ENCODE results near the gene PPFIA1. TPM values are rescaled to one million over a fixed set of nuclear protein-coding genes. Genes with fewer than 3 reads are reported as not detected.

PPFIA1 gene
- total RNA-seq, 1 experiment from 2014 or later = 63.4 TPM

DNA sequence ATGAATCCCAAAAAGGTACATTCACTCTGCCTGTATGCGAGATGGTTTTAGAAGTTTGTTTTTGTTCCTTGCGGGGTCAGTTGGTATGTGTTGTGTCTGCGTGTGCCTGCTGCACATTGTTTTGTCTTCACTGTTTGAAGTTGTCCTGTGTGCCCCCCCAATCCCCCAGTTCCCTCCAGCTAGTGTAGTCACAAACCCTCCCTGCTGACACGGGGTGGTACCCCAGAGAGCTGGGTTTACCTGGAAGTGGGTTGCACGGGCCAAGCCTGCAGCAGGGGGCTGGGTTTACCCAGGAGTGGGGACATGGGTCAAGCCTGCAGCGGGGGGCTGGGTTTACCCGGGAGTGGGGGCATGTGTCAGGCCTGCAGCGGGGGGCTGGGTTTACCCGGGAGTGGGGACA, 150.0 kb downstream of the PPFIA1 start:
- DNase-seq = no peak
- Histone ChIP-seq H3K56ac (ENCODE audit: insufficient read length, low read depth, low read length) (no peak overlapping the region), H2BK15ac (ENCODE audit: low read depth, low read length) (no peak overlapping the region), H3K9me3 (ENCODE audit: control insufficient read depth, low read depth, low read length) (no peaks in the 10 kb centered on the region), H3K4me2 (ENCODE audit: insufficient read depth, insufficient read length, low read length) (no peak overlapping the region), H3K4me1 (ENCODE audit: insufficient read depth, low read length) (no peaks in the 10 kb centered on the region), H3K14ac (ENCODE audit: insufficient read depth, low read length) (no peak overlapping the region; the same call in 1 of the 2 replicates), H4K91ac (ENCODE audit: insufficient read length, low read depth, low read length) (no peak overlapping the region), H3T11ph (ENCODE audit: low read length) (no peak overlapping the region), H3K23me2 (ENCODE audit: insufficient read length, low read depth, low read length, poor library complexity, severe bottlenecking) (no peaks in the 10 kb centered on the region), H4K20me1 (ENCODE audit: control insufficient read depth, insufficient read depth, insufficient read length) (no peaks in the 10 kb centered on the region), H3K79me1 (ENCODE audit: insufficient read depth, low read depth, low read length, poor library complexity, severe bottlenecking) (no peaks in the 10 kb centered on the region), H2BK120ac (ENCODE audit: low read depth, low read length, poor library complexity, severe bottlenecking) (no peak overlapping the region), H2BK20ac (ENCODE audit: low read depth, low read length, poor library complexity, severe bottlenecking) (no peak overlapping the region), H3K23ac (ENCODE audit: insufficient read length, low read depth, low read length) (no peak overlapping the region), H2BK5ac (ENCODE audit: insufficient read length, low read length) (no peak overlapping the region), H2AFZ (ENCODE audit: low read length) (no peak overlapping the region), H3K27me3 (ENCODE audit: insufficient read depth, low read length) (no peaks in the 10 kb centered on the region), H3K4ac (ENCODE audit: low read depth, low read length) (no peak overlapping the region), H3K18ac (ENCODE audit: insufficient read length, low read depth, low read length) (no peak overlapping the region), H3K9ac (ENCODE audit: extremely low read depth, insufficient read length, low read length) (no peak overlapping the region), H3K27ac (ENCODE audit: insufficient read length, low read depth, low read length) (no peak overlapping the region), H3K79me2 (ENCODE audit: insufficient read depth, low read length) (no peaks in the 10 kb centered on the region), H2BK12ac (ENCODE audit: insufficient read length, low read depth, low read length) (no peak overlapping the region), H4K5ac (ENCODE audit: insufficient read length, low read depth, low read length) (no peak overlapping the region), H2AK5ac (ENCODE audit: insufficient read length, low read length) (no peak overlapping the region), H4K8ac (replicated peaks; ENCODE audit: insufficient read length, low read depth, low read length) (no peak overlapping the region)
- no CpG with 5 or more reads among the region's 9 CpGs for WGBS (ENCODE audit: extremely low coverage, insufficient read length, low lambda C conversion rate)
- TF ChIP-seq, protein P1, sequence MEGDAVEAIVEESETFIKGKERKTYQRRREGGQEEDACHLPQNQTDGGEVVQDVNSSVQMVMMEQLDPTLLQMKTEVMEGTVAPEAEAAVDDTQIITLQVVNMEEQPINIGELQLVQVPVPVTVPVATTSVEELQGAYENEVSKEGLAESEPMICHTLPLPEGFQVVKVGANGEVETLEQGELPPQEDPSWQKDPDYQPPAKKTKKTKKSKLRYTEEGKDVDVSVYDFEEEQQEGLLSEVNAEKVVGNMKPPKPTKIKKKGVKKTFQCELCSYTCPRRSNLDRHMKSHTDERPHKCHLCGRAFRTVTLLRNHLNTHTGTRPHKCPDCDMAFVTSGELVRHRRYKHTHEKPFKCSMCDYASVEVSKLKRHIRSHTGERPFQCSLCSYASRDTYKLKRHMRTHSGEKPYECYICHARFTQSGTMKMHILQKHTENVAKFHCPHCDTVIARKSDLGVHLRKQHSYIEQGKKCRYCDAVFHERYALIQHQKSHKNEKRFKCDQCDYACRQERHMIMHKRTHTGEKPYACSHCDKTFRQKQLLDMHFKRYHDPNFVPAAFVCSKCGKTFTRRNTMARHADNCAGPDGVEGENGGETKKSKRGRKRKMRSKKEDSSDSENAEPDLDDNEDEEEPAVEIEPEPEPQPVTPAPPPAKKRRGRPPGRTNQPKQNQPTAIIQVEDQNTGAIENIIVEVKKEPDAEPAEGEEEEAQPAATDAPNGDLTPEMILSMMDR (conservative IDR thresholded peaks at IDR 0.05) = no peak
- Mint-ChIP-seq H3K9me3 (no peaks in the 10 kb centered on the region), H3K4me1 (peaks cover 15 to 21% of the 10 kb centered on the region in 2 experiments), H3K36me3 (ENCODE audit: insufficient read depth in 1 of 3, low read depth in 3 of 3) (peaks cover 64 to 92% (median 92%) of the 10 kb centered on the region in 3 experiments; a peak in 6 of 7 replicates), H3K4me3 (no peak overlapping the region), H3K27ac (peak overlapping the region in 1 of 3 experiments; percentile 66; a peak in 1 of 7 replicates), H3K27me3 (ENCODE audit: low read depth) (no peaks in the 10 kb centered on the region)

Measured in H9 (cell line).